Mucosa of descending colon (tissue), 3 donors: Measurements from ENCODE around the gene SBSN. TPM values are rescaled to one million over a fixed set of nuclear protein-coding genes. Genes with fewer than 3 reads are reported as not detected.

Experiments
- ATAC-seq: fragments of 200-7000 bp; cut with Tn5 transposase; one replicate; pipeline ENCODE4 v1.9.1; 2020; ENCODE audit warnings: mild to moderate bottlenecking, moderate library complexity
- DNase-seq, 3 donors: peaks; one replicate each; pipeline ENCODE4 v3.0.0-alpha.2; 2020
- H3K36me3 ChIP-seq: fragments of 200-600 bp; one replicate; pipeline ENCODE4 v1.8.0; 2021; ENCODE audit warnings: low read depth, mild to moderate bottlenecking
- H3K4me1 ChIP-seq: fragments of 200-600 bp; one replicate; pipeline ENCODE4 v1.8.0; 2021; ENCODE audit warnings: low read depth, mild to moderate bottlenecking
- H3K4me3 ChIP-seq: fragments of 200-600 bp; one replicate; pipeline ENCODE4 v1.8.0; 2021; ENCODE audit warnings: mild to moderate bottlenecking
- H3K9me3 ChIP-seq: fragments of 200-600 bp; one replicate; pipeline ENCODE4 v1.8.0; 2021; ENCODE audit warnings: mild to moderate bottlenecking
- intact Hi-C, 2 donors: fragments of 100-400 bp; cut with DNase I in 1 of 2; cut with micrococcal nuclease in 1 of 2; formaldehyde crosslinking; loops; one replicate each; pipeline versions ENCODE4 v1.11.0 to v1.11.1; 2022; cut with DNase I, micrococcal nuclease
- total RNA-seq, 3 donors: library from RNA; stranded (reverse); fragmentation: NEBNext Ultra II Directional in 2 of 3; extraction: Animal tissue kit (Norgen Biotek cat#: 25700) in 2 of 3; gene quantifications; one replicate each; pipeline versions ENCODE4 v1.2.1 to v1.2.4, GENCODE V29; 2021 to 2023
- TF ChIP-seq, protein P1 (sequence below): fragments of 200-600 bp; IDR thresholded peaks from one replicate; pipeline ENCODE4 v1.8.0; 2022; ENCODE audit warnings: antibody characterized with exemption, mild to moderate bottlenecking
- donor health status: DM: no; HTN: no; CAD: no; lungs with moderate emphysema.
- donor health status: DM: no; HTN: no; CAD: no.
- donor health status: DM: no; HTN: yes; CAD: no.

SBSN gene
- total RNA-seq, 3 donors from 2014 or later = not detected

DNA sequence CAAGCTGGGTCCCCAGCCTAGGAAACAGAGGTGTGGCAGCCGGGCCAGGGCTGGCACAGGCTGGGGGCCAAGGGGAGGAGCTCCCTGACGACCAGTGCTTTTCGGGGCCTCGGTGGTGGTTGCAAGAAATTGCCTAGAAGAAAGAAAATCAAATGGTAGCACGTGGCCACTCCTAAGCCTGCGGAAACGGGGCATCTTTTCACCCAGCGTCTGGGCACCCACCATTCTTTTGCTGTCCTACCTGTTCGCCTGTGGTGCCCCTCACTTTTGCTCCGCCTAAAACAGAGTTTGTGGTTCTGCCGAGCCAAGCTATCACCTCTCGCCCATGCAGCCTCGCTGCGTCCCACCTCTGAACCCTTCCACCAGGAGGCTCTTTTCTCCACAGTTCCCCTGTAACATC, 30.7 kb downstream of the SBSN start:
- DNase-seq = no peak
- Histone ChIP-seq H3K4me1 (peaks cover 6% of the 10 kb centered on the region), H3K9me3 (no peaks in the 10 kb centered on the region), H3K36me3 (no peaks in the 10 kb centered on the region), H3K4me3 (no peak overlapping the region)
- intact Hi-C loops = loop anchor here in 1 of 2 donors (10.0 kb wide), 1 partner anchor 143 kb away; the partner anchor contains the start of gene FFAR3
- TF ChIP-seq, protein P1, sequence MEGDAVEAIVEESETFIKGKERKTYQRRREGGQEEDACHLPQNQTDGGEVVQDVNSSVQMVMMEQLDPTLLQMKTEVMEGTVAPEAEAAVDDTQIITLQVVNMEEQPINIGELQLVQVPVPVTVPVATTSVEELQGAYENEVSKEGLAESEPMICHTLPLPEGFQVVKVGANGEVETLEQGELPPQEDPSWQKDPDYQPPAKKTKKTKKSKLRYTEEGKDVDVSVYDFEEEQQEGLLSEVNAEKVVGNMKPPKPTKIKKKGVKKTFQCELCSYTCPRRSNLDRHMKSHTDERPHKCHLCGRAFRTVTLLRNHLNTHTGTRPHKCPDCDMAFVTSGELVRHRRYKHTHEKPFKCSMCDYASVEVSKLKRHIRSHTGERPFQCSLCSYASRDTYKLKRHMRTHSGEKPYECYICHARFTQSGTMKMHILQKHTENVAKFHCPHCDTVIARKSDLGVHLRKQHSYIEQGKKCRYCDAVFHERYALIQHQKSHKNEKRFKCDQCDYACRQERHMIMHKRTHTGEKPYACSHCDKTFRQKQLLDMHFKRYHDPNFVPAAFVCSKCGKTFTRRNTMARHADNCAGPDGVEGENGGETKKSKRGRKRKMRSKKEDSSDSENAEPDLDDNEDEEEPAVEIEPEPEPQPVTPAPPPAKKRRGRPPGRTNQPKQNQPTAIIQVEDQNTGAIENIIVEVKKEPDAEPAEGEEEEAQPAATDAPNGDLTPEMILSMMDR = no peak
- ATAC-seq = no peak

DNA sequence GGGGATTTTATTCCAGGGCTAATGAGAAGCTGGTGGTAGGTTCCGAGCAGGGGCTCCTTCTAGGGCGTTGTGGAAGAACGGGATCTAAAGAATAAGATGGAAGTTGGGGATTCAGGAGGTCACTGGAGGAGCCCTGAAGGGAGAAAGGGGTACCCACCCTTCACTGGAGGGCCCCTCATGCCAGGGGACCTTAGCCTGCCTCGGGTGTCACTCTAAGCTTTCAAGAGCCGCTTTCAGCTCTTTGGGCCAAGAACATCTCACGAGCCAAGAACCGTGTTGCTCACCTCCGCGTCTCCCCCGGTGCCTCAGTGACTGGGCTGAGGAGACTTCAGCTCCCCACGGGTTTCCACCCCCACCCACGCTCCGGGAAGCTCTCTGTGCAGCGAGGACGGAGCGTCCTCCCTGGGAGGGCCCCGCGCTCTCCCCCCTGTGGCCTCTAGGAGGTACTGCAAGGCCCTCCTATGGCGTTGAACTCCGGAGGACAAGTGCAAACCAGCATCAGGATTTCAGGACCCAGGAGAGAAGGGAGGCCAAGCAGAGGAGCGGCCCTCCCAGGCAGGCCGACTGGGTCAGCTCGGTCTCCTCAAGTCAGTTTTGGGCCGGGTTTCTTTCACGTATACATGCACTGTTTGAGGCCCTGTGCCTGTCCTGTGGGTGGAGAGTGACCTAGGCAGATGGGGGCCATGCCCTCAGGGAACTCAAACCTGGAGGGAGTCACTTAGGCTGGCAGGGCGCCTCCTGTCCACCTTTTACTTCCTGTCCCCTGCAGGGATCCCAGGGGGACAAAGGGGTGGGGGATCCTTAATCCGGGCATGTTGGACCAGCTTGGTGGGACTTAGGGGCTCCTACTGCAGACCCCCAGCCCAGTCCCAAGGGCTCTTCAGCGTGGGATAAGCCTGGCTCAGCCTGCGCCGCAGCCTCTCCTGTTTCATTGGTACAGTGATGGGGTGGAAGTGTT, 32.7 kb downstream of the SBSN start:
- Histone ChIP-seq H3K4me3 (no peak overlapping the region), H3K9me3 (no peaks in the 10 kb centered on the region), H3K4me1 (peaks cover 6% of the 10 kb centered on the region), H3K36me3 (no peaks in the 10 kb centered on the region)
- peak; percentile 98 for ATAC-seq
- TF ChIP-seq, protein P1 = peak; percentile 99
- intact Hi-C loops = loop anchor here in 1 of 2 donors (10.0 kb wide), 1 partner anchor 141 kb away; the partner anchor contains the start of gene FFAR3
- peak; percentile 57 to 70 (median 69) for DNase-seq

DNA sequence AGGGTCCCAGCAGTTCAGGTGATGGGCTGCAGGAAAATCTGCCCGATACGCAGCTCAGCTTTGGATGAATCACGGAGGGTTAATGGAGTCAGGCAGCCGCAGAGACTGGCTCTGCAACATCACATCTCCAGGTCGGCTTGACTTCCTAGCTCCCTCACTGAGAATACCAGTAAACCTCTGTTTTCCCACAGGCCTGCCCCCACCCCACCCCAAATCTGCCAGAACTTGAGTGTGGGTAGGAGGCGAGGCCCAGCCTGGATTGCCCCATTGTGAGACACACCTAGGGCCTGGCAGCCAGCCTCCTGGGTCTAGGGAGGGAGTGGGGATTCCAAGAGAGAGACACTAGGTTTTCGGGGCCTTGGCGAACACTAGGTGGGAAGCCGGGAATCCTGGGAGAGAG, 34.1 kb downstream of the SBSN start:
- Histone ChIP-seq H3K4me1 (peaks cover 6% of the 10 kb centered on the region), H3K36me3 (no peaks in the 10 kb centered on the region), H3K9me3 (no peaks in the 10 kb centered on the region), H3K4me3 (no peak overlapping the region)
- ATAC-seq (no peak), DNase-seq (no peak)
- intact Hi-C loops = loop anchor here in 1 of 2 donors (10.0 kb wide), 1 partner anchor 139 kb away; the partner anchor contains the start of gene FFAR3
- TF ChIP-seq, protein P1 = no peak

DNA sequence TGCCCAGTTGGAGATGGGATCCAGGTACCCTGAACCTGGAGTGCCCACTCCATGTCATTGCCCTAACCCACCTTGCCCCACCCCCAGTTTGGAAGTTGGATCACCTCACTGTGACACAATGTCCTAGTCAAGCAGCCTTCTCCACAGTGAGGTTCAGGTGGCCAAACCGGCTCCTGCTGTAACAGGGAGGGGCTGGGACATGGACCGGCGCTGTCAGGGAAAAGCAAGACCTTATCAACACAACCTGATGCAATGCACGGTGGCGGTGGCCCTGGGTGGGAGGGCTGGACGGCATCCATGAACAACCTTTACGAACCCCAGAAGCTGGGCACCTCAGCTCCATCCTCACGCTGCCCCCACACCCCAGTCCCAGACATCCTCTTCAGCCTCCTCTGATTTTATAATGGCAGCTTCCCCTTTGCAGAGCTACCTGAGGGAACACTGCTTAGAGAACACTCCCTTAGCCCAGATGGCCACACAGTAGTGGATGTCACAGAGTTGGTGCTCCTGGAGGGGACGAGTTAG, 36.2 kb downstream of the SBSN start:
- intact Hi-C loops = loop anchor here in 1 of 2 donors (10.0 kb wide), 1 partner anchor 137 kb away; the partner anchor contains the start of gene FFAR3
- no peaks in the 10 kb centered on the region for H3K9me3 ChIP-seq
- DNase-seq = no peak
- TF ChIP-seq, protein P1 = no peak
- no peak for ATAC-seq
- no peak overlapping the region for H3K4me3 ChIP-seq
- peaks cover 6% of the 10 kb centered on the region for H3K4me1 ChIP-seq
- no peaks in the 10 kb centered on the region for H3K36me3 ChIP-seq

DNA sequence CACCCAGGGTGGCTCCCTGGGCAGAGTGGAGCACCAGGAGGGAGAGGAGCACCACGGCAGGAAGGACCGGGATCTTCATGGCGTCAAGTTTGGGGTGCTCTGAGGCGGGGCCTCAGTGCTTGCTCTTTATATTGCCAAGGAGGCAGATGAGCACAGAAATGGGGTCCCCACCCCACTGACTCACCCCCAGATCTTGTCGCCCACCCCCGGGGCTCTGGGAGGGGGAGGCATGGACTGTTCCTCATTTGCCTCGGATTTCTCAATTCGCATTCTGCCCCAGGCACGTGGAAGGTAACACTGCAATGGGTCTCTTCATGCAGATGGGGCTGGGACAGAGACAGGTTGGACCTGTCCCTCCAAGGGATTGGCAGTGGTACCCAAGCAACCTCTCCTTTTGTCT, 37.7 kb downstream of the SBSN start, which contains the start of gene KRTDAP:
Gene KRTDAP (minus strand): TSS at position 101 of the 400 bp plus-strand sequence. CDS start 22 bp downstream, at position 79.
- Histone ChIP-seq H3K9me3 (no peaks in the 10 kb centered on the region), H3K36me3 (no peaks in the 10 kb centered on the region), H3K4me3 (no peak within 1 kb of the TSS), H3K4me1 (peaks cover 8% of the 10 kb centered on the region)
- intact Hi-C loops = loop anchor here in 1 of 2 donors (10.0 kb wide), 1 partner anchor 136 kb away; the partner anchor contains the start of gene FFAR3
- ATAC-seq (no peak), DNase-seq (no peak)
- TF ChIP-seq, protein P1 = no peak
